K562 (cell line): ENCODE measurements around the gene ERVW-1. TPM values are rescaled to one million over a fixed set of nuclear protein-coding genes. Genes with fewer than 3 reads are reported as not detected.

Source experiments
- ARID2 ChIP-seq: fragments of 450-650 bp; IDR thresholded peaks from 2 replicates; pipeline ENCODE4 v1.6.1; 2017; ENCODE audit warnings: antibody characterized with exemption, mild to moderate bottlenecking
- ARNT ChIP-seq, 2 experiments: fragments of 450-650 bp; IDR thresholded peaks; 2 replicates each; pipeline ENCODE4 v1.6.1; 2016; ENCODE audit warnings: mild to moderate bottlenecking in 1 of 2
- CAMTA2 ChIP-seq: fragments of 250-450 bp; sonication (Bioruptor Pico); conservative IDR thresholded peaks from 2 replicates; pipeline ENCODE4 v1.5.1; 2022
- CBX3 ChIP-seq, 2 experiments: IDR thresholded peaks; 1 replicate in 1 of 2; 2 replicates in 1 of 2; pipeline ENCODE4 v1.6.1; 2012; ENCODE audit warnings: inconsistent platforms in 2 of 2, low read length in 2 of 2, borderline replicate concordance in 1 of 2, control low read depth in 1 of 2
- CHD1 ChIP-seq: fragments of 200-600 bp; sonication (generic); IDR thresholded peaks from one replicate; pipeline ENCODE4 v1.6.1; 2012; ENCODE audit warnings: mild to moderate bottlenecking, moderate library complexity, low read length, inconsistent platforms
- CHD4 ChIP-seq: fragments of 200-600 bp; sonication (generic); IDR thresholded peaks from 3 replicates; pipeline ENCODE4 v1.6.1; 2012; ENCODE audit warnings: low read depth, mild to moderate bottlenecking, mixed read lengths, low read length, inconsistent platforms; ENCODE audit not compliant: insufficient read depth, insufficient replicate concordance, poor library complexity, severe bottlenecking
- DACH1 ChIP-seq: fragments of 450-650 bp; IDR thresholded peaks from 2 replicates; pipeline ENCODE4 v1.6.1; 2018; ENCODE audit not compliant: partially characterized antibody
- ETV5 ChIP-seq: sonication (generic); formaldehyde crosslinking; IDR thresholded peaks from 2 replicates; pipeline ENCODE4 v1.4.0; 2020; ENCODE audit warnings: low read depth, mild to moderate bottlenecking, missing genetic modification reagents
- KHSRP ChIP-seq: fragments of 450-650 bp; IDR thresholded peaks from 2 replicates; pipeline ENCODE4 v1.6.1; 2017
- MAZ ChIP-seq, 2 experiments: fragments of 450-650 bp in 1 of 2; sonication (generic) in 1 of 2; formaldehyde crosslinking; IDR thresholded peaks in 1 of 2; conservative IDR thresholded peaks in 1 of 2; 2 replicates each; pipeline versions ENCODE4 v1.4.0 to v1.5.0; 2020; ENCODE audit warnings: mild to moderate bottlenecking in 1 of 2, missing genetic modification reagents in 1 of 2
- POLR2B ChIP-seq: fragments of 450-650 bp; IDR thresholded peaks from 2 replicates; pipeline ENCODE4 v1.6.1; 2018; ENCODE audit warnings: low read depth; ENCODE audit not compliant: partially characterized antibody
- PTRF ChIP-seq: fragments of 450-650 bp; IDR thresholded peaks from 2 replicates; pipeline ENCODE4 v1.6.1; 2016; ENCODE audit warnings: mild to moderate bottlenecking, missing genetic modification characterization, missing compliant biosample characterization
- RNF219 ChIP-seq: fragments of 250-450 bp; sonication (Bioruptor Pico); IDR thresholded peaks from 2 replicates; pipeline ENCODE4 v1.5.0; 2022; ENCODE audit warnings: mild to moderate bottlenecking
- SMARCC2 ChIP-seq: fragments of 450-650 bp; IDR thresholded peaks from 2 replicates; pipeline ENCODE4 v1.6.1; 2017; ENCODE audit warnings: antibody characterized with exemption, moderate library complexity, mild to moderate bottlenecking, low read depth
- TEAD1 ChIP-seq, 2 experiments: fragments of 450-650 bp in 1 of 2; sonication (generic) in 1 of 2; formaldehyde crosslinking; IDR thresholded peaks; 2 replicates each; pipeline versions ENCODE4 v1.4.0 to v1.8.0; 2020 to 2022; ENCODE audit warnings: mild to moderate bottlenecking in 2 of 2, missing genetic modification reagents in 1 of 2
- USF2 ChIP-seq: sonication (generic); formaldehyde crosslinking; IDR thresholded peaks from 2 replicates; pipeline ENCODE4 v1.5.0; 2020; ENCODE audit warnings: missing genetic modification reagents
- ZNF232 ChIP-seq: sonication (generic); formaldehyde crosslinking; IDR thresholded peaks from 2 replicates; pipeline ENCODE4 v1.8.0; 2022; ENCODE audit warnings: mild to moderate bottlenecking, missing genetic modification reagents
- ZNF512 ChIP-seq: IDR thresholded peaks from 2 replicates; pipeline ENCODE4 v1.6.1; 2016; ENCODE audit warnings: missing genetic modification characterization, missing compliant biosample characterization
- ZNF766 ChIP-seq: fragments of 200-800 bp; sonication (Bioruptor generic); conservative IDR thresholded peaks from 2 replicates; pipeline ENCODE4 v1.6.1; 2016; ENCODE audit warnings: missing genetic modification characterization, missing compliant biosample characterization
- polyA plus RNA-seq, 8 experiments: library from polyadenylated mRNA; depleted of rRNA in 4 of 8; stranded (reverse) in 5 of 8; unstranded in 3 of 8; fragments of >200 nt; fragmentation: Nextera tagmentation in 2 of 8; fragmentation: Illumina TruSeq in 1 of 8; extraction: Ambion mirVana in 2 of 8; extraction: Trizol in 1 of 8; gene quantifications; 2 replicates each; pipeline versions ENCODE4 v1.2.1 to v1.2.3, GENCODE V29; 2011 to 2014; ENCODE audit warnings: inconsistent platforms in 1 of 8, missing spikeins in 1 of 8
- total RNA-seq, 7 experiments: library from RNA; depleted of rRNA in 6 of 7; stranded (reverse); fragments of >200 nt in 6 of 7; fragmentation: Illumina TruSeq in 2 of 7; extraction: Trizol in 2 of 7; gene quantifications; 2 replicates each; pipeline versions ENCODE4 v1.2.1 to v1.2.3, GENCODE V29; 2011 to 2021; ENCODE audit warnings: low replicate concordance in 1 of 7
- TF ChIP-seq, protein P1 (sequence below): sonication (generic); IDR thresholded peaks from 2 replicates; pipeline ENCODE4 v1.6.1; 2016

The ERVW-1 gene
- total and polyA plus RNA-seq, 9 of the 15 experiments (the other 6 are each of a cell fraction or from before 2014, with no cell fraction given) = not detected

- no peak; the same call in 1 of the 2 replicates for TF ChIP-seq RNF219 (CRISPR knock-in tag)
- TF ChIP-seq SMARCC2 = peak; percentile 80
- TF ChIP-seq PTRF = no peak
- no peak for TF ChIP-seq ZNF512 (tag)
- TF ChIP-seq KHSRP = no peak
- TF ChIP-seq POLR2B = peak; percentile 48
- no peak for TF ChIP-seq USF2 (CRISPR knock-in tag)
- TF ChIP-seq CHD1 = no peak
- TF ChIP-seq ZNF766 (CRISPR knock-in tag) = peak; percentile 25; the same call in 1 of the 2 replicates
- TF ChIP-seq DACH1 = no peak
- no peak for TF ChIP-seq MAZ (CRISPR knock-in tag; conservative IDR thresholded peaks at IDR 0.05 in 1 of 2, IDR thresholded peaks at IDR 0.05 in 1 of 2)
- TF ChIP-seq CBX3 (IDR thresholded peaks at IDR 0.05; ENCODE audit: borderline replicate concordance in 1 of 2, low read length in 2 of 2) = peak in 1 of 2 experiments; percentile 38; a peak in 2 of 3 replicates
- TF ChIP-seq CHD4 = no peak
- TF ChIP-seq CAMTA2 (CRISPR knock-in tag) = no peak
- TF ChIP-seq ZNF232 (CRISPR knock-in tag) = no peak
- no peak for TF ChIP-seq ARID2
- TF ChIP-seq ARNT (IDR thresholded peaks at IDR 0.05) = peak in 1 of 2 experiments; percentile 73; a peak in 1 of 4 replicates
- TF ChIP-seq TEAD1 (CRISPR knock-in tag; IDR thresholded peaks at IDR 0.05) = no peak
- TF ChIP-seq, protein P1, sequence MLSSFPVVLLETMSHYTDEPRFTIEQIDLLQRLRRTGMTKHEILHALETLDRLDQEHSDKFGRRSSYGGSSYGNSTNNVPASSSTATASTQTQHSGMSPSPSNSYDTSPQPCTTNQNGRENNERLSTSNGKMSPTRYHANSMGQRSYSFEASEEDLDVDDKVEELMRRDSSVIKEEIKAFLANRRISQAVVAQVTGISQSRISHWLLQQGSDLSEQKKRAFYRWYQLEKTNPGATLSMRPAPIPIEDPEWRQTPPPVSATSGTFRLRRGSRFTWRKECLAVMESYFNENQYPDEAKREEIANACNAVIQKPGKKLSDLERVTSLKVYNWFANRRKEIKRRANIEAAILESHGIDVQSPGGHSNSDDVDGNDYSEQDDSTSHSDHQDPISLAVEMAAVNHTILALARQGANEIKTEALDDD = no peak; the same call in 1 of the 2 replicates
- 0 out of 2 replicates have a peak, but pooled peaks have one; percentile 33 for TF ChIP-seq ETV5 (CRISPR knock-in tag)
Measured at GRCh38 chr7:92448205-92448747, 29.5 kb downstream of the ERVW-1 start (continued).
